Brain pericyte (primary cell): ENCODE results near the gene TLDC2.
"Not testable (repeated sequence)": the region's sequence is repeated elsewhere in the genome, so short reads cannot be mapped to it uniquely, and the experiment has no call there.

ENCODE experiments used
- DNase-seq: peaks from one replicate; pipeline ENCODE4 v3.0.0-alpha.2; 2012; ENCODE audit warnings: low read depth, low spot score

The TLDC2 gene

GRCh38 chr20:36905566-36905965 is 29.6 kb downstream of the TLDC2 start:
- DNase-seq: not testable (repeated sequence)

DNA sequence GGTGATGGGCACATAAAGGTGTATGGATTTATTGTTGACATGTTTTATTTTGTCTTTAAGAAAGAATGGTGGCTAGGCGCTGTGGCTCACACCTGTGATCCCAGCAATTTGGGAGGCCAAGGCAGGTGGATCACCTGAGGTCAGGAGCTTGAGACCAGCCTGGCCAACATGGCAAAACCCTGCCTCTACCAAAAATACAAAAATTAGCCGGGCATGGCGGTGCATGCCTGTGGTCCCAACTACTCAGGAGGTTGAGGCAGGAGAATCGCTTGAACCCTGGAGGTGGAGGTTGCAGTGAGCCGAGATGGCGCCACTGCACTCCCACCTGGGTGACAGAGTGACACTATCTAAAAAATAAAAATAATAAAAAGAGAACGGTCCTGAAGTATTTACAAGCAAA is 30.1 kb downstream of the TLDC2 start:
- DNase-seq: not testable (repeated sequence)

- no peak for DNase-seq
These were observed 32.7 kb downstream of the TLDC2 start for GRCh38 chr20:36908603-36909002.

- no peak for DNase-seq
These were observed 40.3 kb downstream of the TLDC2 start for GRCh38 chr20:36916199-36916598.

- no peak for DNase-seq
These were observed 41.3 kb downstream of the TLDC2 start for GRCh38 chr20:36917240-36917639.

DNA sequence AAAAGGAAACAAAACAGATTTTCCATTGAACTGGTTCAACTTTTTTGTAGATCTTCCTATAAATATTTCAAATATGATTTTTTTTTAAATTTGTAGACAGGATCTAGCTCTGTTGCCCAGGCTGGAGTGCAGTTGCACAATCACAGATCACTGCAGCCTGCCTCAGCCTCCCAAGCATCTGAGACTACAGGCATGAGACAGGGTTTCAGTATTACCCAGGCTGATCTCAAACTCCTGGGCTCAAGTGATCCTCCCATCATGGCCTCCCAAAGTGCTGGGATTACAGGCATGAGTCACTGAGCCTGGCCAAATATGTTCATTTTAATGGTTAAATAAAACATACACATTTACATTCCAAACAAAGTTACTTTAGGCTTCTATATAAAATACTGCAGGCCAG is 42.0 kb downstream of the TLDC2 start:
- no peak for DNase-seq

GRCh38 chr20:36919715-36920333 is 43.9 kb downstream of the TLDC2 start:
- DNase-seq: no peak

- no peak for DNase-seq
These were observed 44.4 kb downstream of the TLDC2 start for GRCh38 chr20:36920334-36920730.

DNA sequence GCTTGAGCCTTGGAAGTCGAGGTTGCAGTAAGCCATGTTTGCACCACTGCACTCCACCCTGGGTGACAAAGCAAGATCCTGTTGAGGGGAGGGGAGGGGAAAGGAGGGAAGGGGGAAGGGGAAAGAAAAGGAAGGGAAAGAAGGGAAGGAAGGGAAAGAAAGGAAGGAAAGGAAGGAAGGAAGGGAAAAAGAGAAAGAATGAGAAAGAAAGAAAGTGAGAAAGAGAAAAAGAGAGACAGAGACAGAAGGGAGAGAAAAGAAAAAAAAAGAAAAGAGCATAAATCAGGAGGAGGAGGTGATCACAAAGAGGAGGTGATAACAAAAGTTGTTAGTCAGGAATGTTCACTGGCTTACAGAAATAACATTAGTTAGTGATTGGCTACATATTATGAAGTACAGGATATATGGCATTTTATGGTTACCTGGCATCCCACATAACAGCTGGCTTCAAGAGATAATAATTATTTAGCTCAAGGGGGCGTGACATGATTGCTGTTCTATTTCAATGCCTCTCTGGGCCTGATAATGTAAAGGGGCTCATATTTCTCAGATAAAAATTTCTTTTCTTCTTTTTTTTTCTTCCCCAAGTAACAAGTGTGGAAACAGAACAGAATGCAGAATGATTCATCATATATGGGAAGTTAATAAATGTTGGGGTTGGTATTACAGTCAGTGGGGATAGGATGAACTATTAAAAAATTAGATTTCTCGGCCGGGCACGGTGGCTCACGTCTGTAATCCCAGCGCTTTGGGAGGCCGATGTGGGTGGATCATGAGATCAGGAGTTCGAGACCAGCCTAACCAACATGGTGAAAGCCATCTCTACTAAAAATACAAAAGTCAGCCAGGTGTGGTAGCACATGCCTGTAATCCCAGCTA is 48.5 kb downstream of the TLDC2 start:
- no peak for DNase-seq

DNA sequence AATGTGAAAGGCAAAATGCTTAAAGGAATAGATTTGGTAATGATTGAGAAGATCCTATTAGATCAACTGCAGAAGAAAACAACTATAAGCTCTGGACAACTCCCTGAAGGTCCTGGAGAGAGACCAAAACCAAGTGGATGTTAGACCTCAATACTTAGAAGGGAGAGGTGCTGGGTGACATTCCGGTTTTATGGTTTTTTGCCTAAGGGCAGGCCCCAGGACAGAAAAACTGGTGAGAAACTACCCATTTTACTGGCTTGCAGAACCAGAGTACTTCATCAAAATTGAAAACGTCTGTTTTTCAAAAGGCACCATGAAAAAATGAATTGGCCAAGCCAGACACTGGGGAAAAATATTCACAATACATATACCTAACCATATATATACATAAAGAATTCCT is 49.3 kb downstream of the TLDC2 start:
- no peak for DNase-seq

DNA sequence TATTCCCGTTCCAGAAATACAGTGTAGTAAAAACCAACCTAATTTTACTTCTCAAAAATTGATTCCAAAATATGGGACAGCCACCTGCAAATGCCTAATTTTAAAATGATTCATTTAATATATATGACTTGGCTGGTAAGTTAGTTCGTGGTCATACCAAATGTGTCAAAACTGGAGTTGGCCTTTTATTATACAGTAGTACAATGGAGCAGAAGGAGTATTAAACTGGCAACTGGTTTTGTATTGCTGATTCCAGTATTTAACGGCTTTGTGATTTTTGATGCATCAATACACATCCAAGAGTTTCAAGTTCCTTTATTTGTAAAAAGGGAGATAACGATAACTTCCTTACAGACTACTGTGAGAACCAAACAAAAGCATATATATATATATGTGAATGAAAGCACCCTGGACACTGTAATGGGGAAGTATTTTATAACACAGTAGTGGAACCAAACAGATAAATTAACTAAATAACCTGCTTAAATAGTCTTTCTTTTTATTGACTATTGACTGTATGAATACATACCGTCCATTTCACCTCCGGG is 50.8 kb downstream of the TLDC2 start:
- no peak for DNase-seq

GRCh38 chr20:36927704-36928103 is 51.8 kb downstream of the TLDC2 start:
- no peak for DNase-seq

DNA sequence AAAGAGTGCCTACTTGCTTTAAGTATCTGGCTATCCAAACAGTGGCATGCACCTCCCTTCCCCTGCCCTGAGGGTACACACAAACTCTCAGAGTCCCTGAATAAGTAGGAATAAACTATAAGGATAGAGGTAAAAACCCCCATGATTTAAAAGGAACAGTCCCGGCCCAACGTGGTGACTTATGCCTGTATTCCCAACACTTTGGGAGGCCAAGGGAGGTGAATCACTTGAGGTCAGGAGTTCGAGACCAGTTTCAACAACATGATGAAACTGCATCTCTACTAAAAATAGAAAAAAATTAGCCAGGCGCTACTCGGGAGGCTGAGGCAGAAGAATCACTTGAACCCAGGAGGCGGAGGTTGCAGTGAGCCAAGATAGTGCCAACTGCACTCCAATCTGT is 53.4 kb downstream of the TLDC2 start:
- DNase-seq: no peak

DNA sequence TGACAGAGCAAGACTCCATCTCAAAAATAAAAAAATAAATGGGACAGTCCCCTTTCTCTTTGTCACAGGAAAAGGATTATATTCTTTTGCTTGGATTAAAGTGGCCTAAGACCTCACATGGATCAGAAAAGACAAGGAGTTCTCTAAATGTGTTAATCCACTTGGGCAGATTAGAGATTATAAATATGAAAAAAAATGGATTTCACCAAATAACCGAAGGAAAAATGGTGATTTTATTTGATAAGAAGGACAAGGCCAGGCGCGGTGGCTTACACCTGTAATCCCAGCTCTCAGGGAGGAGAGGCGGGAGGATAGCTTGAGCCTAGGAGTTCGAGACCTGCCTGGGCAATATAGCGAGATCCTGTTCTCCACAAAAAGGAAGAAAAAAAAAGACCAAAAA is 53.8 kb downstream of the TLDC2 start:
- DNase-seq: no peak

DNA sequence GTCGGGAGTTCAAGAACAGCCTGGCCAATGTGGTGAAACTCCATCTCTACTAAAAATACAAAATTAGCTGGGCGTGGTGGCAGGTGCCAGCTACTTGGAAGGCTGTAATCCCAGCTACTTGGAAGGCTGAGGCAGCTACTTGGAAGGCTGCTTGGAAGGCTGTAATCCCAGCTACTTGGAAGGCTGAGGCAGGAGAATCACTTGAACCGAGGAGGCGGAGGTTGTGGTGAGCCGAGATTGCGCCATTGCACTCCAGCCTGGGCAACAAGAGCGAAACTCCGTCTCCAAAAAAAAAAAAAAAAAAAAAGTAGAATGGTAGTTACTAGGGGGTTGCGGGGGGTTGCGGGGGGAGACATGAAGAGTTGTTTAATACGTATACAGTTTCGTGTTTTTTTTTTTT is 56.1 kb downstream of the TLDC2 start:
- DNase-seq: not testable (repeated sequence)

DNA sequence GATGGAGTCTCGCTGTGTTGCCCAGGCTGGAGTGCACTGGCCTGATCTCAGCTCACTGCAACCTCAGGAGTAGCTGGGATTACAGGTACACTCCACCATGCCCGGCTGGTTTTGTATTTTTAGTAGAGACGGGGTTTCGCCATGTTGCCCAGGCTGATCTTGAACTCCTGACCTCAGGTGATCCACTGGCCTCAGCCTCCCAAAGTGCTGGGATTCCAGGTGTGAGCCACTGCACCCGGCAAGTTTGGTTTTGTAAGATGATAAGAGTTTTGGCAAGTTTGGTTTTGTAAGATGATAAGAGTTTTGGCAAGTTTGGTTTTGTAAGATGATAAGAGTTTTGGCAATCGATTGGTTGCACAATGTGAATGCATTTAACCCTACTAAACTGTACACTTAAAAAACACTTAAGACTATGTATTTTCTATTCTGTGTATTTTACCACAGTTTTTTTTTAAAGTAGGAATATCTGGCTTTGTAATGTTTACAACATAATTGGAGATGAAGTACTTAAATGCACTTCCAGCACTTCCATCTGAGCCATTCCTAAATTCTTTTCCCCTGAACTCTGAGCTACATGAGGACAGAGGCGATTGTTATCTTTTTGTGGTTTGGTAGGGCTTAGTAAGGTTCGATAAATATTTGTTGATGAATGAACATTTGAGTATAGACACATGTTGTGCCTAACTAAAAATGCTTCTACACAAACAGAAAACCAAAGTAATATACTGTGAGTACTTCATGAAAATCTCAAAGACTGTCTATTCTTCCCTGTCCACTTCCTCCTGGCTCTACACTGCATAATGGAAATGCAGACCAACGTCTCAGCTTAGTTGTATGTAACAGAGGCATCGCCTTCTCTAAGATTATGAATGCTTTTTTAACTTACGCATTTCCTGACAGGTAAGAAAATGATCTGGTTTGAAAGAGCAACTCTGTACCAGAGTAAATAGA is 56.8 kb downstream of the TLDC2 start:
- DNase-seq: no peak

GRCh38 chr20:36933571-36933970 is 57.6 kb downstream of the TLDC2 start:
- not testable (repeated sequence) for DNase-seq

DNA sequence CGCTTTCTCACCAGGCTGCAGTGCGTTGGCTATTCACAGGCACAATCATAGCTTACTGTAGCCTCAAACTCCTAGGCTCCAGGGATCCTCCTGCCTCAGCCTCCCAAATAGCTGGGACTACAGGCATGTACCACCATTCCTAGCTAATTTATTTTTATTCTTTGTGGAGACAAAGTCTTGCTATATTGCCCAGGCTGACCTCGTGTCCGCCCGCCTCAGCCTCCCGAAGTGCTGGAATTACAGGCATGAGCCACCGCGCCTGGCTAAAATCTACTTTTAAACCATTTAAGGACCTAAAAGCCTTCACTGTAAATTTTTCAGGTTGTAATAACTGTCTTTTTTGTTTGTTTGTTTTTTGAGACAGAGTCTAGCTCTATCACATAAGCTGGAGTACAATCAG is 60.4 kb downstream of the TLDC2 start:
- DNase-seq: no peak

DNA sequence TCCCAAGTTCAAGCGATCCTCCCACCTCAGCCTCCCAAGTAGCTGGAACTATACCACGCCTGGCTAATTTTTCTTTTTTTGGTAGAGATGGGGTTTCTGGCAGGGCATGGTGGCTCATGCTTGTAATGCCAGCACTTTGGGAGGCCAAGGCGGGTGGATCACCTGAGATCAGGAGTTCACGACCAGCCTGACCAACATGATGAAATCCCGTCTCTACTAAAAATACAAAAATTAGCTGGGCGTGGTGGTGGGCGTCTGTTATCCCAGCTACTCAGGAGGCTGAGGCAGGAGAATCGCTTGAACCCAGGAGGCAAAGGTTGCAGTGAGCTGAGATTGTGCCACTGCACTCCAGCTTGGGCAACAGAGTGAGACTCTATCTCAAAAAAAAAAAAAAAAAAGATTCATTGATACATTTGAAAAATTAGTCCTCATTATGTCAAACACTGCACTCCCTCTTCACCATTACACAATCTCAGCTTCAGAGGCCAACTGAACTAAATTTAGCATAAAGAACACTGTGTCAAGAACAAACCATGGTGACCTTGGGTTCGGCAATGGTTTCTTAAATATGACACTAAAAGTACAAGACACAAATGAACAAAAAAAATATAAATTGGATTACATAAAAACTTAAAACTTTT is 60.9 kb downstream of the TLDC2 start:
- not testable (repeated sequence) for DNase-seq

DNA sequence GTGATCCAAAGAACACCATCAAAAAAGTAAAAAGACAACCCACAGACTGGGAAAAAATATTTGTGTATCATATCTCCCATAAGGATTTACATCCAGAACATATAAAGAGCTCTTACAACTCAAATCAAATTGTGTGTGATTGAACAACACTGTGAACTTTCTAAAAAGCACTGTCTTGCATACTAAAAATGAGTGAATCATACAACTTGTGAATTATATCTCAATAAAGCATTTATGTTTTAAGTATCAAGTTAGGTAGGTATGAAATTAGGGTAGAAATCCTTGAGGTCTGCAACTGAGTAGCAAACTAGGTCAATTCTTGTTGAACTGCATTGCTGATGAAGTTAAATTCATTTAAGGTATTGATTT is 61.4 kb downstream of the TLDC2 start:
- DNase-seq: no peak

DNA sequence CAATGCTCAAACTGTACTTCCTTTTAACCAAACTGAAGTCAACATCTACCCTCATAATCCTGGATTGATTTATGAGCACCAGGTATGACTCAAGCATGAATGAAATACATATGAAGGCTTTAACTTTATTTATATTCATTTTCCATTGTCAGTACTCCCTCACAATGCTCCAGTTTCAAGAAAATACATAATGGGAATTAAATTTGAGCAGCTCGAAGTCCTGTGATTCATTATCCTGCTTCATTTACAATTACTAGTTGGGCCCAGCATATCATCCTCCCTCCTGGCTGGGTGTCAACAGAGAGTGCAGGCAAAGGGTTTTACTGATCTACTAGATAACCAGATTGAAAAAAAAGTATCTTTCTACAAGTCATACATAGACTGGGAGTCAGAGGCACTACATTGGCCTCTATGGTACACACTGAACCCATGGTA is 65.5 kb downstream of the TLDC2 start:
- DNase-seq: no peak
